T-helper 2 cell treated with Interferon-gamma antibody and Interleukin-4, amounts not matched to agents 100 ng/mL and 5 ng/mL, for 36 hours (primary cell): ENCODE measurements around the gene MTR. TPM values are rescaled to one million over a fixed set of nuclear protein-coding genes. Genes with fewer than 3 reads are reported as not detected.
"Not testable (repeated sequence)": the region's sequence is repeated elsewhere in the genome, so short reads cannot be mapped to it uniquely, and the experiment has no call there.

Source experiments
- intact Hi-C: fragments of 100-400 bp; cut with micrococcal nuclease; formaldehyde crosslinking; loops from one replicate; pipeline ENCODE4 v1.15.1; 2023
- total RNA-seq: library from RNA; stranded (reverse); gene quantifications from 2 replicates; pipeline ENCODE4 v1.2.3, GENCODE V29; 2022

The MTR gene
- total RNA-seq, 1 donor from 2014 or later: 39.9 TPM

- intact Hi-C loops: no loop called here
Measured at GRCh38 chr1:236830116-236830515, 35.0 kb downstream of the MTR start.

DNA sequence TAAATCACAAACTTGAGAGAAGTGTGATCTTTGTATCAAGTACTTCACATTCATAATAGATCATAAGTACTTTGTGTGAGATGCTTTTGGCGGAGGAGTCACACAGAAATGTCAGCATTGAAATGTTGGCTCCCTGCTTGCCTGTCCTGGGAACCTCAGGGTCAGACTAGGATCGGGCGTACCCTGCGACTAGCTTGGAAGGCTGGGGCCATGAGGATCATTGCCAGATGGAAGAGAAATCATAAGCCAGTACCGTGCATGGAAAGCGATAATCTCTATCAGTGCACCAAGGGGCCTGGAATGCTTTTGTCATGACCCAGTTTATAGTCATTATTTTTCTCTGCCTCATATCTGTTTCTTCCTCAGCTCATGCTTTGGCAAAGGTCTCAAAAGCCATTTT is 35.5 kb downstream of the MTR start:
- intact Hi-C loops: no loop called here

DNA sequence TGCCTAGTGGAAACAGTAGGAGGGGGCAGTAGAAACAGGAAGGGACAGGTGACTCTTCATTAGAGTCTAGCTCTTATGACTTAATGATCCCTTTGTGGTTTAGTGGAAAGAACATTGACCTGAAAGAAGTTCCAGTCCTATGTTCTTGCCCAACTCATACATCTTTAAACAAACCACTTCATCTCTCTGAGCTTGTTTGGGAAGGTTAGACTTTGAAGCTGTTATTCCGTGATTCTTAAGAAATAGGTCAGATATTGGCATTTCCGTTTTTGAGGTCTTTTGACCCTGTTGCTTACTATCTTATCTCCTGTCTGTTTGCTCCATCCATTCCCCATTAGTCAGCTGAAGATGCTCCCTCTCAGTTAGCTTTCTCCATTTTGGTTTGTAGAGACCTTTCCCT is 38.5 kb downstream of the MTR start:
- intact Hi-C loops: no loop called here

DNA sequence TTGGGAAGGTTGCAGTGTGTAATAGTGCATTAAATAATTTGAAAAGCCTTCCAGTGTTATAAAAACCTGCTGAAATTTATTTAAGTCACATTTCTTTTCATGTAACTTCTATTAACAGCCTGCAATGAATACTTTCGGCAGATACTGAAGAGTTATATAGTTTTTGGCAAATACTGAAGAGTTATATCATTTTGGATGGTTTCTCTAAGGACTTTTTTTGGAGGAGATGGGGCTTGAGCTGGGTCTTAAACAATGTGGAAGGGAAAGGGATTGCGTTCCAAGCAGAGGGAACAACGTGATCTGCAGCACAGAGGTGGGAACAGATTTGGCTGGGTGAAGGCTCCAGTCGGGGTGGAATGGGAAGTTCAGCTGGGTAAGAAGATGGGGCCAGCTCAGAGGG is 39.8 kb downstream of the MTR start:
- intact Hi-C loops: no loop called here

DNA sequence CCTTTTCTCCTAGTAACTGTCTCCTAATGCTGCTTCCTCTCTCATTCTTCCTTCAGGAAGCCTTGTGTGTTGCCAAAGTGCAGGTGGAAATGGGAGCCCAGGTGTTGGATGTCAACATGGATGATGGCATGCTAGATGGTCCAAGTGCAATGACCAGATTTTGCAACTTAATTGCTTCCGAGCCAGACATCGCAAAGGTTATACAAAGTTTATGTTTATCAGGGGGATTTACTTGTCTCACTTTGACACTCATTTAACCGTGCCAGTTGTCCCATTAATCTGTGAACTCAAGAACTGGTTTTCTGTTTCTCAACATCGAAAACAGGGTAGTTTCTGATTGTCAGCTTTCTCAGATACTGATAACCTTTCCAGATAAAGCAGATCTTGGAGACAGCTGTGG is 40.4 kb downstream of the MTR start:
- intact Hi-C loops: no loop called here

- intact Hi-C loops: no loop called here
Measured at GRCh38 chr1:236836157-236836556, 41.1 kb downstream of the MTR start.

DNA sequence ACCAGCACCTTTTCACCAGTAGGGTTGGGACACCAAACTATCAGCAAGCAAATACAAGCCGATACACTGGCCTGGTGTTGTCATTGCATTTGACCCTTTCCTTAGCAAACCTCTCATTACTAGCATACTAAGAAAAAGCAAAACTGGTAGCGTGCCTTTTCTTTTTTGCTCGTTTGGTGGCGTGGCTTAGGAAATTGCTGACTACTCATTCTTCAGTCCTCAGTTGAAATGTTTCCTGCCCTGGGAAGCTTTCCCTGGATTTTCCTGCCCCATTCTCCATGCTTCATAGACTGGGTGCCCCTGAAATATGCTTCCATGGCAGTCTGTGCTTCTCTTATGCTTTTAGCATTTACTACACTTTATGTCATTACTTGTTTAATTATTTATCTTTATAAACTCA is 42.0 kb downstream of the MTR start:
- intact Hi-C loops: no loop called here

DNA sequence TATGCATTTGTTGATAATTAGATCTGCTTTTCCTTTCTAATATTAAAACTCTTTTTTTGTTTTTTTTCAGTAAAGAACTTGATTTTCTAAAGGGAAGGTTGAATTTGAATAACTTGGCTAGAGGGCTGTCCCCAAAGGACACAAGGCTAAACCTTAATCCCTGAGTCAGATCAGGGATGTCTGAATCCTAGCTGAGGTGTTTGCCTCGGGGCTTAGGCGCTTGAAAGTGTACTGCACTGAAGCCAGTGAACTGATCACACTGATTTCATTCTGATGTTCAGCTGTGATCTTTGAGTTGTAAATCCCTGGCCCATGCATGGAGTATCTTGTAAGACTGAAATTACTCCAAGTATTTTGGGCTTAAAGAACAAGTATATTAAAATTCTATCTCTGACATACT is 42.8 kb downstream of the MTR start:
- intact Hi-C loops: no loop called here

DNA sequence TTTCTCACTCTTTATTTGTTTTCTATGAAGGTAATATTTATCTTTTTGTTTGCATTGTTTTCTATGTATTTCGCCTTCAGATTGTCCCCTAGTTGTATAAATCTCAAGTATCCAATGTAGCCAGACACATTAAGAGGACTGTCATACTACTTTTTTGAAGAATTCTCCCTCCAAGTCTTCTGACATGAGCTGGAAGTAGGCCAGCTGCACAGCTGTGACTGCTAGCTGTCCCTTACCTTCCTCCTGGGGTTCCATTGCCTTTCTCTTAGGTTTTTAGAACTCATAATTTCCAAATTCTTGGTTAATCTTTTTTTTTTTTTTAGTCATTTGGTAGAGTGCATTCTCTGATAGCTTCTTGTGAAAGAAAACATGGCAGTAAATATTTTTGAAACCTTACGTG is 46.2 kb downstream of the MTR start:
- intact Hi-C loops: no loop called here

DNA sequence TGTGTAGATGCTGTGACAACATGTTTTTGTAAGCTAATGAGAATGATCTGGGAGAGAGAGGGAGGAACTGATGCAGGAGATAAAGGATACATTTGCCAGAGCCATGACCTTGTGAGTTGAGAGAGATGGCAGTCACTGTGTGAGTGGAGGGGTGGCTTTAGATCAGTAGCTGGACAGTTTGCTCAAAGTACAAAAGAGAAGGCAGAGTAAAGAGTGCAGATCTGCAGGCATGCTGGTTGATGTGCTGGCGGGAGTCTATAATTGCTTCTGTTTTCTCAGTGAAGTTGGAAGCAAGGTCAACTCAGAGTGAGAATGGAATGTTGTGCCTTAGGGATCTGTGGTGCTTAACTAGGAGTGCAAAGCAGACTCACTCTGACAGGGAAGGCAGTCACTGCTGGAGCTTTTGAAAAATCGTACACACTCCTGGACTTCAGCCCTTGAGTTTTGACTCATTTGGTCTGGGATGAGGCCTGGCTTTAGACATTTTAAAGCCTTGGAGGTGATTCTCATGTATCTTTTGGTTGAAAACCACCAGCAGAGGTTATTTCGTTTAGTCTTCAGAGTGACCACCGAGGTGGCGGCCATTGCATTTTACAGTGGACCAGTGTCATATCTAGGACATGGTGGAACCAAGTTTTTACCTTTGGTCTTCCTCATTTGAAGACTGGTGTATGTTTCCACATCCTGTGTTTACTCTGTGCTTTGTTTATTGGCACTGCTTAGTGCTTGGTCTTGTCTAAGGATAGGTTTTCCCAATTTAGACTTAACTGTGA is 49.6 kb downstream of the MTR start:
- intact Hi-C loops: no loop called here

DNA sequence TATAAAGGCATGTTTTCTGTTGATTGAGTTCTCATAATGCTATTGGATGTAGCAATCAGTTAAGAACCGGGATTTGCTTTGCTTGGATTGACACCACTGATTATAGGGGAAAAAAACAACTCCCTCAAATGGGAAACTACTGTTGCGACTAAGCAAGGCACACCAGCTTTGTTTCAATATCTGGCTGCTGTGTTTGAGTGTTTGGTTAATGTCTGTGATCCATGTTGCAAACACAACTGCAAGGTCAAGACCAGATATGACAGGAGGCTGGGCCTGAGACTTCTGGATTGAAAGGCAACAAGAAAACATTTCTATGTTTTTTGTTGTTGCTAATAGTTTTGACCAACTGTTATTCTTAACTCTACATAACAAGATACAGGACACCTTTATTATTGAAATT is 50.7 kb downstream of the MTR start:
- intact Hi-C loops: no loop called here

DNA sequence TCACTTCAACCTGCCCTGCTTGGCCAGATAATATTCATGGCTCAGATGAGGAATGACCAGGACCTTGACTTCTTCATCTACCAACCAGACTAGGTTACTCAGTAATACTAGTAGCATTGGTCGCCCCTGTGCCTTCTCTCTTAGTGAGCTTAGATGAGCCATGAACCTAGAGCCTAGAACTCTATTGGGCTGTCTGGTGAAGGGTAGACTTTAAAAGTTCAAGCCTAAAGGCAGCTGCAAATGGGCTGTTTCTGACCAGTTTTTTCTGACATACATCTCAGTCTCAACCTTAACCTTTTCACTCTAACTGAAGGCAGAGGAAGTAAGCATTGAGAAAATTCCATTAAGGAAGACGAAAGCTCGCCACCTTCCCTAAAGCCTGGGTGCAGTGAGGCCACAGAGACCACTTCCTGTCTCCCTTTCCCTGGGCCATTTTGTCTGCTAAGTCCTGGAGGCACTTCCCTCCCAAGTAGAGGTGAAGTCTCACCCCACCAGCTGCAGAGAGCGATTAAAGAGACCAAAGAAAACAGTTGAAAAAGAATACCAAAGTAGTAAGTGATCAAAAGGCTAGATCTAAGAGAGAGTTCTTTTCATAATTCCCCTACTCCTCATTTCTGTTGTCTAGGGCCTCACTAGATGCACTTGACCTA is 53.3 kb downstream of the MTR start:
- intact Hi-C loops: no loop called here

- intact Hi-C loops: no loop called here
Measured at GRCh38 chr1:236850077-236850979, 55.2 kb downstream of the MTR start.

GRCh38 chr1:236851871-236852270 is 56.8 kb downstream of the MTR start:
- intact Hi-C loops: no loop called here

GRCh38 chr1:236853921-236854604 is 59.0 kb downstream of the MTR start:
- intact Hi-C loops: no loop called here

GRCh38 chr1:236854605-236854983 is 59.5 kb downstream of the MTR start:
- intact Hi-C loops: no loop called here

DNA sequence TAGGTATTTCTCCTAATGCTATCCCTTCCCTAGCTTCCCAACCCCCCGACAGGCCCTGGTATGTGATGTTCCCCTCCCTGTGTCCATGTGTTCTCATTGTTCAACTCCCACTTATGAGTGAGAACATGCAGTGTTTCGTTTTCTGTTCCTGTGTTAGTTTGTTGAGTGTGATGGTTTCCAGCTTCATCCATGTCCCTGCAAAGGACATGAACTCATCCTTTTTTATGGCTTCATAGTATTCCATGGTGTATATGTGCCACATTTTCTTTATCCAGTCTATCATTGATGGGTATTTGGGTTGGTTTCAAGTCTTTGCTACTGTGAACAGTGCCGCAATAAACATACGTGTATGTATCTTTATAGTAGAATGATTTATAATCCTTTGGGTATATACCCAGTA is 61.6 kb downstream of the MTR start:
- intact Hi-C loops: not testable (repeated sequence)

GRCh38 chr1:236858165-236858564 is 63.1 kb downstream of the MTR start:
- intact Hi-C loops: no loop called here

DNA sequence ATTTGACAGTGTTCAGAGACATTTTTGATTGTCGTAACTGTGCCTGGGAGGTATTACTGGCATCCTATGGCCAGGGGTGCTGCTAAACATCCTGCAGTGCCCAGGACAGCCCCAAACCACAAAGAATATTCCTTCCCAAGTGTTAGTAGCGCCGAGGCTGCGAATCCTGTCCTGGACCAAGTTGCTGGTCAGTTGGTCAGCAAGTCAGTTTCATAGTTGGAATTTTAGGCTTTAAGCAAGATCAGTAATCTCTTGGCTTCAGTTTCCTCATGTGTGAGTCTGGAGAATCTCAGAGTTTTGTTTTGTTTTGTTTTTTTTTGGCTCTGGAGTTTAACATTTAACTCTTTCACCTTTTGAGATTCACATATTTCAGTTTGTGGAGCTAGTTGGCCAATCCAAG is 65.0 kb downstream of the MTR start:
- intact Hi-C loops: no loop called here

DNA sequence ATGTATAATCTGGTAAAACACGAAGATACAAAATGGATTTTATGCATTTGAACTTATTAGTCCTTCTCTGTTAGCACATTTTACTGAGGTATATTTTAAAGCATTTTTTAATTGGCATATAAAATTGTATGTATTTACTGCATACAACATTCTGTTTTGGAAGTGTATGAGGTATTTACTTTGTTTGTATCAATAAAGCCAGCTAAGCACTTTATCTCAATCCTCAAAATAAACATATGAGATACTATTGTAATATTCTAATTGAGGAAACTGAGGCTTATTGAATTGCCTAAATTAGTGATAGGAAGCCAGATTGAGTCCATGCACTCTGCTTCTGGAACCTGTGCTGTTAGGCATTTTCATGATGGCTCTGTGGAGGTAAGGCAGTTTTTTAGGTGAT is 65.6 kb downstream of the MTR start:
- intact Hi-C loops: no loop called here

DNA sequence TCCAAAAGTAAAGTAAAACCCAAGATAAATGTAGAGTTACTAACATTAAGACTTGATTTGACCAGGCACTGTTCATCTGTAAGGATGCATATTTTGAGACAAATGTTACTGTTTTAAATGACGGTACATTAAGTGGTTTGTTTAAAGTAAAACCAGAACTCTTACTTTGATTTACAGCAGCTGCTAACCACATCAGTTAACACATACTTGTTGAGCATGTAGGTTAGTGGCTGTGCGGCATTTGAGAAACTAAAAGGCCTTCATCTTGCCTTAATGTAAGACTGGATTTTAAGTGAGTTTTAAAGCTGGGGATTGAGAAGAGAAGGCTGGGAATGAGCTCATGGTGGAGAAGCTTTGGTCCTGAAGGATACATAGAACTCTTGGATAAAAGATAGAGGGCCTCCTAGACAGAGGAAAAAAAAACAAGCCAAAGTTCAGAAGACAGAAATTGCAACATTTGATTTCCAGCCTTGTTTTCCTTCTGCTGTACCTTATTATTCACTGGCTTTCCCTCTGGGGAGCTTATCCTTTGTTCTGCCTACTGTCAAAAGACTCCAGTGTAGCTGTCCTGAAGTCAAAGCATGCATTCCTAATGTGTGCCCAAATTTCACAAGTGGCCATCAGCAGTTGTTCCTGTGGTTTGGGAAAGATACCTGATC is 66.6 kb downstream of the MTR start:
- intact Hi-C loops: no loop called here
